Stimulated activated CD8-positive, alpha-beta memory T cell treated with anti-CD3 and anti-CD28 coated beads, Interleukin-4, amount 100 ng/mL, for 48 hours (primary cell): ENCODE results near the gene METRNL.
A peak's percentile ranks its signal among the peaks of the same experiment; 100 is the strongest.

Experiments used
- DNase-seq: peaks from one replicate; pipeline ENCODE4 v3.0.0-alpha.2; 2020

Gene METRNL

DNA sequence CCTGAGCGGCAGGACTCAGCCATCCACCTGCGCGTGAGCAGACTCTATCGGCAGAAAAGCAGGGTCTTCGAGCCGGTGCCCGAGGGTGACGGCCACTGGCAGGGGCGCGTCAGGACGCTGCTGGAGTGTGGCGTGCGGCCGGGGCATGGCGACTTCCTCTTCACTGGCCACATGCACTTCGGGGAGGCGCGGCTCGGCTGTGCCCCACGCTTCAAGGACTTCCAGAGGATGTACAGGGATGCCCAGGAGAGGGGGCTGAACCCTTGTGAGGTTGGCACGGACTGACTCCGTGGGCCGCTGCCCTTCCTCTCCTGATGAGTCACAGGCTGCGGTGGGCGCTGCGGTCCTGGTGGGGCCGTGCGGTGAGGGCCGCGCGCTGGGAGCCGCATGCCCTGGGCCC is 14.9 kb downstream of the METRNL start:
- DNase-seq: no peak

DNA sequence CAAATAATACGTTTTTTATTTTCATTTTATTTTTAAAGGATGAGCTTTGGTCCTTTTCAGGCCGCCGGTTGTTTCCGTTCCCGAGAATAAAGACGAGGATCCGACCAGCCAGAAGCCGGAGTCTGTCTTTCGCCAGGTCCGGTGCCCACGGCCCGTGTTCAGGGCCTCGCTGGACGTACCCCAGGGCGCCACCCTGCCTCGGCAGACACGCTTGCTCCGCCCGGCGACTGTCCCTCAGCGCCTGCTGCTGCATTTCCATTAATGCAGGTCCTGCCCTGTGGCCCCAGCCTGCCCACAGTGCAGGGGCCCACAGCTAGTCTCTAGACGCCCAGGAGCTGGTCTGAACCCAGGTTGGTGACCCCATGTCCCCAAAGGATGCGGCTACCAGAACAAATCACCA is 15.6 kb downstream of the METRNL start:
- DNase-seq: no peak

DNA sequence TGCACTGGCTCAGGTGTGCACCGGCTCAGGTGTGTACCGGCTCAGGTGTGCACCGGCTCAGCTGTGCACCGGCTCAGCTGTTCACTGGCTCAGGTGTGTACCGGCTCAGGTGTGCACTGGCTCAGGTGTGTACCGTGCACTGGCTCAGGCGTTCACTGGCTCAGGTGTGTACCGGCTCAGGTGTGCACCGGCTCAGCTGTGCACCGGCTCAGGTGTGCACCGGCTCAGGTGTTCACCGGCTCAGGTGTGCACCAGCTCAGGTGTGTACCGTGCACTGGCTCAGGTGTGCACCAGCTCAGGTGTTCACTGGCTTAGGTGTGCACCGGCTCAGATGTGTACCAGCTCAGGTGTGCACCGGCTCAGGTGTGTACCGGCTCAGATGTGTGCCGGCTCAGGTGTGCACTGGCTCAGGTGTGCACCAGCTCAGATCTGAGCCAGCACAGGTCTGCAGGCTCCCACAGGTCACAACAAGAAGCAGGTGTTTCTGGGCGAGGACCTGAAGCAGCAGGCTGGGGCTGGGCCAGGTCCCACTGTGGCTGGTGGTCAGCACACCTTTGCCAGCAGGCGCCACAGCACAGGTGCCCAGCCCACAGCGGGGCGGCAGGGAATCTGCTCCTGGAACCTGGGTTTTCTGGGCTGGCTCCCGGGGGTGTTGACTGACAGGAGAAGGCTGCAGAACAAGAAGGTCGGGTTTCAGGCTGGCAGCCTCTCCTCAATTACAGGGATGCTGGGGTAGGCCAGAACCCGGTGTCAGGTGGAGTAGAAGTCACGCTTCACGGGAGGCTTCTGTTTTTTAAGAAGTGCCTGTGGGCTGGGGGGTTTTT is 17.2 kb downstream of the METRNL start:
- no peak for DNase-seq

DNA sequence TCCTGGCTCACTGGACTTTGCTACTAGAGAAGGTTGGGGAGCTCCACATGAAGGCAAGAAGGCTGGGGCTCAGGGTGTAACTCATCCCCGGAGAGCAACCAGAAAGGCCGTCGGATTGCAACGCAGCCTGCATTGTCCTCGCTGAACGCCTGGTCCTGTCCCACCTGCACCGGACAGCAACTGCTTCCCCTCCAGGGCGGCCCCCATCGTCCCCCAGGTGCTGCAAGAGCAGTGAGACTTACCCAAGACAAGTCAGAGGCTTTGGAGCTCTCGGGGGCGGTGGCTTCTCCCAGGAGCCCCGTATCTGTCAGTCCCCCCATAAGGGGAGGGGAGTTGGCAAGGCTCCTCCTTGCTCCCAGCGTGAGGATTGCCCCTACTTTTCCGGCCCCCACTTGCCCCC is 18.4 kb downstream of the METRNL start:
- no peak for DNase-seq

DNA sequence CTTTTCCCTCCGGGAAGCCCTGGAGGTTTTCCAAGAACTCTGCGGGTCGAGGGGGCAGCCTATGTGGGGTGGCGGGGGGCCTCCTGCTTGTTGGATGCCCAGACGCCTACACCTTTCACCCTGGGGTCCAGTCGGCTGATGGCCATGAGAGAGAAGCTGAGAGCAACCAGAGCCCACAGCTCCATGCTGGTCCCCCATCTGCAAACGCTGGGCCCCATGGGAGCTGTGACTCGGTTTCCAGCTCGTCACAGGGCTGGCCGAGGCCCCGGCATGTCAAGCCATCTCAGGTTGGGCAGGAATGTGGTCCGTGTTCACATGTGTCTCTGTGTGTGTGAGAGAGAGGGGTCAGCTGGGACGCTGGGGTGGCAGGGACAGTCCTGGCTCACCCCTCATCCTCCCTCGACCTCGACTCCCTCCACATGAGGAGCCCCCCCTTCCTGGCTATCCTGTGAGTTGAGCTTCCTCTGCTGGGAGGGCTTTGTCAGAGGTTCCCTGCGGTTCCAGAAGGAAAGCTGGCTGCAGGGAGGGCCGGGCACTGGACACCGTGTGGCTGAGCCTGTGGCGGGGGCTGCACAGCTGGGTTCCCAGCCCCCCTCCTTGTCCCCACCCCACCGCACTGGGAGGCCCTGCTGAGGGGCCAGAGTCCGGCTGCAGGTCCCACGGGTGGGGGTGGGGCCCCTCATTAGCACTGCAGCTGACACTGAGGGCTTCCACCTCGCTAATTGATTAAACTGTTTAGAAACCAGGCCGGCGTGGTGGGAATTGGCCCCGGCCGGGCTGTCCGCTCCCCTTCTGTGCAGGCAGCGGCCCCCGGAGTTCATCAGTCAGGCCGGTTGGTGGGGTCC is 19.1 kb downstream of the METRNL start:
- no peak for DNase-seq

DNA sequence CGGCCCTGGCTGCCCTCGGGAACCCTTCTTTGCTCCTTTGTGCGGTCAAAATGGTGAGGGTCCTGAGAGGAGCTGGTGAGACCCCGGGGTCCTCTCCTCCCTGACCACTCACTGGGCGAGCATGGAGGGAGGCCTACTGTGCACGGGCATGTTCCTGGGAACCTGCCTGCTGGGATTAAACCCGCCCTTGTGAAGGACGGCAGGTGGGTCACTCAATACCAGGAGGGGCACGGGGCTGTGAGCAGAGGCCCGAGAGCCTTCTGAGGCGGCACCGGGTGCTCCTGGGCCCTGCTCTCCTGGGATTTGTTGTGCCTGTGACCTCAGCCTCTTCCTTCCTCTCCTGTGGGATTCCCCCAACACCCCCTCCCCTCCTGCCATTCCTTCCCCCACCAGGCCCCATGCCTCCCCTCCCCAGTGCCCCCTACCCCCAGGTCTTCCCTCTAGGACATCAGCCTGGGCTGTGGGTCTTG is 19.7 kb downstream of the METRNL start:
- DNase-seq: no peak

DNA sequence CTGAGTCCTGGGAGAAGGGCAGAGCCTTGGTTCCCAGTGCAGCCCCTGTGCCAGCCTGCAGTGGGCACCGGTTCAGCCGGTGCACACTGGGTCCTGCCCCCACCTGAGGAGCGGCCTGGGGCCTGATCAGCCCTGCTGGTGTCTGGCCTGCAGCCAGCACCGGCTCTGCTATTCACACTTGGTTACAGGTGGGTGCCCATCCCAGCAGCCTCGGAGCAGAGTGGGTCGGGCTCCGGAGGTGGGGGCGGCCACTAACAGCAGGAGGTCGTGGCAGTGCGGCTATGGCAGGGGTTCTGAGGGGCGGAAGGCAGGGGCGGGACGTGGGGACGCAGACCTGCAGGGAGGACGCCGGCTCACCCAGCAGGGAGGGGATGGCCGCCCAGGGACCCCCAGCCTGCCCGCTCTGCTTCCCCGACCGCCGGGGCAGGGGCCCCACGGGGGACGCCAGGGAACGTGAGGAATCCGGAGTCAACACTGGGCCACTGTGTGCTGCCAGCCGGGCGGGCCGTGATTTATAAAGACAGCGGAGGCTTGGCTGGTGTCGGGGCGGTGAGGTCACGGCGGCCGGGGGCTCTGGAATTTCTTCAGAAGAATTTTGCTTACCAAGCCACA is 20.3 kb downstream of the METRNL start:
- peak; percentile 41 for DNase-seq

DNA sequence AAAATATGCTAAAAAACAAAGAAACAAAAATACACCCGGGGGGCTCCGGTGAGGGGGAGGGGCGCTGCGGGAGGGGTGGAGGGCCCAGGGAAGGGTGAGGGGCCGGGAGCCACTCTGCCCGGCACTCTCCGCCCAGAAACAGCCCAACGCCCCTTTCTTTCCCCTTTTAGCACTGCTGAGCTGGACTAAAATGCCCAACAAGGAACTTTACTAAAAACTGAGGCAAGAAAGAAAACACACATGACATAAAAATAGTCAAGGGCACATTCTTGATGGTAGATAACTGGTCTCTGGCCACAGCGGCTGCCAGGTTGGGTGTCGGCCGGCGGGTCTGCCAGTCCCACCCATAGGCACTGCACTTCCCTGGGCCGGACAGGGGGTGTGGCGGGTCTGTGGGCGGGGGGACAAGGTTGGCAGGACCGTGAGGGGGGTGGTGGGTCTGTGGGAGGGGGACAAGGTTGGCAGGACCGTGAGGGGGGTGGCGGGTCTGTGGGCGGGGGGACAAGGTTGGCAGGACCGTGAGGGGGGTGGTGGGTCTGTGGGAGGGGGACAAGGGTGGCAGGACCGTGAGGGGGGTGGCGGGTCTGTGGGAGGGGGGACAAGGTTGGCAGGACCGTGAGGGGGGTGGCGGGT is 20.9 kb downstream of the METRNL start:
- no peak for DNase-seq

DNA sequence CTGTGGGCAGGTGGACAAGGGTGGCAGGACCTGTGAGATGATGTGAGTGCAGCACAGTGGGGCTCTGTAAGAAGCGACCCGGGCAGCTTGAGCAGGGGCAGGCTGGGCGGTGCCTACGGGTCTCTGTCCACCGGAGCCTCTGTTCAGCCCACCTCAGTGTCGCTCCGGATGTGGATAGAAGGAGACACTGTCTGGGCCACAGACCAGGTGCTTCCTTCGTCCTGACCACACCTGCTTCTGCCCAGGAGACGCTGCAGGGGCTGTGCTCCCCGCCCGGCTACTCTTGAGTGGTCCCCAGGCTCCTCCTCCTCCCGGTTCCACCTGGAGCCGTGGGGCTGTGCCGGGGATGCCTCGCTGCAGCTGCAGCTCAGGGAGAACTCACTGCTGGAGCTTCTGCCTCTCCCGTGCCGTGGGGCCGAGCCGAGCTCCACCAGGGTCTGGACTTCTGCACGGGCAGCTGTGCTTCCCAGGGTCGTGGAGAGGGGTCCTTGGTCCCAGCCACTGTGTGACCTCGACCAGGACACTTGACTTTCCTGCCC is 21.5 kb downstream of the METRNL start:
- no peak for DNase-seq

DNA sequence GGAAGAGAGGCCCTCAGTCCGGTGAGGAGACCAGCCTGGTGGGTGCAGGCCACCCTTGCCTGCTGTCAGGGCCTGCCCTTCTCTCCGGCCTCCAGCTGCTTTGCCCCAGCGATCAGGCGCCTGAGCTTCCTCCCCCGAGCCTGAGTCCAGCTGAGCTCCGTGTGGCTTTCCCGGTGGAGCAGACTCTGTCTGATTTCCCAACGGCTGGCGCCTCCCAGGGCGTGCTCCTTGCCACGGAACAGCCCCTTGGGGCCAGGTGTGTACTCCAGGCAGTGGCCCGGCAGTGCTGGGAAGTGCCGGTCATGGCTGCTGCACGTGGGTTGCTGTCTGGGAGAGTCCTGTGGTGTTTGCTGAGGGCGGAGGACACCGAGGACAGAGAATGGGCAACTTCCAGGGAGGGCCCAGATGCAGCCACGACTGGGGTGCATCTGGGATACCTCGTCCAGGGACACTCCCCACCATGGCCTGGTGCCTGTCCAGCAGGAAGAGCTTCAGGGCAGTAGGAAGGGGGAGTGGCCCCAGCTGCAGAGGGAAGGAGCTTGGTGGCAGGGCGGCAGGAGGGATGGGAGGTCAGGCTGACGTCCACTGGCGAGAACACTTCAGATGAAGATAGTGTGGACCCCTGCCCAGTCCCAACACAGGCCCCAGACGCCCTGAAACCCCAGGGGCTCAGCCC is 22.5 kb downstream of the METRNL start:
- DNase-seq: no peak

DNA sequence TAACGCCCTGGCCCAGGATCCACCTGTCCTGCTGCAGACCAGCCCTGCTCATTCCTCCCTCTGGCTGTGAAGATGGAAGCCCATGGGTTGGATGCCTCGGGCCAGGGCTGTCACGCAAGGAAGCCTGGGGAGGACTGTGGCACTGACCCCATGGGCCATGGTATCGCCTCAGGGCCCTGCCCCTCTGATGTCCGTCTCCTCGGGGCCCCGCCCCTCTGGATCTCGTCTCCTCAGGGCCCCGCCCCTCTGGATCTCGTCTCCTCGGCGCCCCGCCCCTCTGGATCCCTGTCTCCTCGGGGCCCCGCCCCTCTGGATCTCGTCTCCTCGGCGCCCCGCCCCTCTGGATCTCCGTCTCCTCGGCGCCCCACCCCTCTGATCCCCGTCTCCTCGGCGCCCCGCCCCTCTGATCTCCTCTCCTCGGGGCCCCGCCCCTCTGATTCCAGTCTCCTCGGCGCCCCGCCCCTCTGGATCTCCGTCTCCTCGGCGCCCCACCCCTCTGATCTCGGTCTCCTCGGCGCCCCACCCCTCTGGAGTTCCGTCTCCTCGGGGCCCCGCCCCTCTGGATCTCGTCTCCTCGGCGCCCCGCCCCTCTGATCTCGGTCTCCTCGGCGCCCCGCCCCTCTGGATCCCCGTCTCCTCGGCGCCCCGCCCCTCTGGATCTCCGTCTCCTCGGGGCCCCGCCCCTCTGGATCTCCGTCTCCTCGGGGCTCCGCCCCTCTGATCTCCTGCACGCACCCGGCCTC is 24.0 kb downstream of the METRNL start:
- DNase-seq: peak; percentile 73

DNA sequence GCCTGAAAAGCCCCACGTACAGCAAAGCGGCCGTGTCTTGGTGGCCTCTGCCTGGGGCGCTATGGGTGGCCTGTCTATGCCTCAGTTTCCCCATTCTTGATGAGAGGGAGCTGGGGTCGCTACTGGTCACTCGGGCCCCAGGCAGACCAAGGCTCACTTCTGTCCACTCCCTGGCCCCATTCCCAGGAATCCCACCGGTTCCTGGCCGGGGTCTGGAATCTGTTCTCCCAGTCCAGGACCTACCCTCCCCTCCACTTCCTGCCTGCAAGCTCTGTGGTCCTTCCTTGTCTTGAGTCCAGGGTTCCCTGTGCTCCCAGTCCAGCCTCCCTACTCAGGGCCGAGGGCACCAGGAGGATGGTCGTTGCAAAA is 24.5 kb downstream of the METRNL start:
- no peak for DNase-seq

DNA sequence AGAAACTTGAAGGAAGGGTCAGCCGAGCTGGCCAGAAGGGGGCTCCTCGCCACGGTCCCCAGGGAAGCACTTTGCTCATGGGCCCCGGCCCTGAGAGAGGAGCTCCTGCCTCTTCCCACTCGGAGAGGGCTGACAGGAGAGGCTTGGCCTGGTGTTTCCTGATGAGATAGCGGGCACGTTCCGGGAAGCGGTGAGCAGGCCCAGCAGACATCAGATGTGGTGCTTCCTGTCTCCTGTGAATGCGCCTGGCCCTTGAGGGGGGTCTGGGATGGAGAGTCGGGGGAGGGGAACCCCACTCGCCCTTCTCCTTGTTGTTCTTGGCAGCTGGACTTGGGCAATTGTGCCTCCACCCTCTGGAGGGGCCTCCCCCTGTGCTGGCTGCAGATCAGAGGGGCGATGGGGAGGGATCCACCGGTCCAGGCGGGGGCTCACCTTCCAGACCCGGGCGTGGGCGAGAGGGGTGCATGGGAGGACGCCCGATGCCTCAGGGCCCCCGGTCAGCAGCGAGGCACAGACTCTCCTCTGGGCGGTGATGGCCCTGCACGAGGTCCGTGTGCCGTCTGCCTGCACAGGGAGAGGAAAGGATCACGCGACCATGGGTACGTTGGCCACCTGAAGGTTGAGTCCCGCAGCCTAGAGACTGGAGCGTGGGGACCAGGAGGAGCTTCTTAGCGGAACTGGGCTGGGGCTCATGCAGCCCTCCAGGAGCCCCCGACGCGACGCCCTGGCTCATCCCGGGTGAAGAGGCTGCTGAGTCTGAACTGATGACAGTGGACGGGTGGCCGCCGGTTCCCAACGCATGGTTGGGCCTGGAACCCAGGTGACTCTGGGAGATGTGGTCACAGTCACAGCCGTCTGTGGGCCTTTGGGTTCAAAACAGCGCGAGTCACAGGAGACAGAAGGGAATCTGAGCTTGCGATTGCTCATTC is 25.4 kb downstream of the METRNL start:
- no peak for DNase-seq

DNA sequence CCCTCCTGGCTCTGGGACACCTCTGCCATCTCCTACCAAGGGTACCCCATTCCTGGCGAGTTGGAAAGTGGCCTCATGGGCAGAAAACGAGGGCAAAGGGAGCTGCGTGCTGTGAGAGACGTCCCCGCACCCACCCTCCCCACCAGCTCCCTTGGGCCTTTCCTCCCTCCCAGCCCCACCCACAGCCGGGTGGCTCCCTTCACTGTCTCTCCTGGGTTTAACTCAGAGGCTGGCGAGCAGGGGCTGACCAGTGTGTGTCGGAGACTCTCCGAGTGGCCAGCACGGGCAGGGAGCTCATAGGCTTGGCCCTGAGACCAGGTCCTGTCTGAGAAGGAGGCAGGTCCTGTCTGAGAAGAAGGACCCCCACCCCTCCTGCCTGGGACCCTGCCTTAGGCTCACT is 26.1 kb downstream of the METRNL start:
- DNase-seq: no peak

DNA sequence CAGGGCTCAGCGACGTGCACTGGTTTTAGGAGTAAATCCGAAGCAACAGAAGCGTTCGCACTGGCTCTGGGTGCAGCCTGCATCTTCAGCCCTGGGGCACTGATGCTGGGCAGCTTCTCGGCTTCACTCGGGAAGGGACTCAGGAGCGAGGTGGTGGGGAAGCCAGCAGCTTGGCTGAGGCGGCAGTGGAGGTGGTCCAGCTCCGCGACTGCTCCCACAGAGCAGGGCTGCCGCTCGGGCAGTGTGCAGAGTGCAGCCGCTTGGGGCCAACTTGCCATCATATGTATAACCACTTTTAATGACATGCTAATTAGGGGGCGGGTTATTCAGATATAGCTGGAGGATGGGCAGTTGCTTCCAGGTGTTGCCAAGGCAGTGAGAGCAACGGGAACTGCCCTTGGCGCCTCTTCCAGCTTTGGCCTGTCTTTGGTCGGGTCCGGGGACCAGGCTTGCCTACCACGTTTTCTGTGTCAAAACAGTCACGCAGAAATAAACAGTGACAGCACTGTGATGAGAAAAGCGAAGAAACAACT is 26.7 kb downstream of the METRNL start:
- DNase-seq: no peak

DNA sequence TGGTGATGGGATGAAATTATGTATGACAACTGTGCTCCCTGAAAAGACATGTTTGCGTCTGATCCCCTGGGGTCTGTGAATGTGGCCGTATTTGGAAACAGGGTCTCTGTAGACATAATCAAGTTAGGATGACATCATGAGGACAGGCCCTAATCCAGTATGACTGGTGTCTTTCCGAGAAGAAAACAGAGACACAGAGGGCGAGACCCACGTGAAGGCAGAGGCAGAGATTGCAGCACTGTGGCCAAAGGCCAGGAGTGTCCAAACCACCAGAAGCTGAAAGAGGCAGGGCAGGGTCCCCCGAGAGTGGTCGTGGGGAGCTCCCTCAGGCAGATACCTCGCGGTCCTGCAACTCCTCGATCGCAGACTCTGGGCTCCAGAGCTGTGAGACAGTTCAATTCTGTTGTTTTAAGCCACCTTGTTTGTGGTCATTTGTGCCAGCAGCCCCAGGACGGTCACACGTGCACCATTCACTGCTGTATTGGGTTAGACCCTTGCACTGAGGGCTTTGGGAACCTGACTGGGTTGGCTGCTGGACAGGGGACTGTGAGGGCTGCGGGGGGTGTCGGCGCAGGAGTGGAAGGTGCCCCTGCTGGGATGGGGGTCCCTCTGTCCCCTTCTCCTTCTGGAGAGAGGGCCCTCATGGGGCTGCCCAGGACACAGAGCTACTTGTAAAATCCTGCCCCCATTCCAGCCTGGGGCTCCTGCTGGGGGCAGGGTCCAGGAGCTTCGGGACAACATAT is 27.7 kb downstream of the METRNL start:
- no peak for DNase-seq

DNA sequence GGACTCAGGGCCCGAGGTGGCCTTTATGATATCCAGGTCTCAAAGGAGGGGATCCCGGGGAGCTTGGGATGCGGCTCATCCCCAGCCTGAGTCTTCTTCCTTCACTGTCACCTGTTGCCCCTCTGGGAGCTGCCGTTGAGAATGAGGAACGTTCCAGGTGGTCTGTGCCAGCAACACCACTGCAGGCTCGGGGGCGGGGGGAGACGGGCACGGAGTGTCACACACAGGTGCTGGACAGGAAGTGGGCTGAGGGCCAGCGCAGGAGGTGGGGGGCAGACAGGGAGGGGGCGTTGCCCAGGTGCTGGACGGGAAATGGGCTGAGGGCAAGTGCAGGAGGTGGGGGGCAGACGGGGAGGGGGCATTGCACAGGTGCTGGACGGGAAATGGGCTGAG is 28.2 kb downstream of the METRNL start:
- DNase-seq: no peak

DNA sequence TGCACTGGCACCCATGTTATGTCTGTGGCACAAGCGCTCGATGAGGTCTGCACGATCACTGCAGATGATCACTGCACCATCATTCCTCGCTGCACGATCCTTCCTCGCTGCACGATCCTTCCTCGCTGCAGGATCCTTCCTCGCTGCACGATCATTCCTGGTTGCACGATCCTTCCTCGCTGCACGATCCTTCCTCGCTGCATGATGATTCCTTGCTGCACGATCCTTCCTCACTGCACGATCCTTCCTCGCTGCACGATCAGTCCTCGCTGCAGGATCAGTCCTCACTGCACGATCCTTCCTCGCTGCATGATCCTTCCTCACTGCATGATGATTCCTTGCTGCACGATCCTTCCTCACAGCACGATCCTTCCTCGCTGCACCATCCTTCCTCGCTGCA is 29.3 kb downstream of the METRNL start:
- no peak for DNase-seq

DNA sequence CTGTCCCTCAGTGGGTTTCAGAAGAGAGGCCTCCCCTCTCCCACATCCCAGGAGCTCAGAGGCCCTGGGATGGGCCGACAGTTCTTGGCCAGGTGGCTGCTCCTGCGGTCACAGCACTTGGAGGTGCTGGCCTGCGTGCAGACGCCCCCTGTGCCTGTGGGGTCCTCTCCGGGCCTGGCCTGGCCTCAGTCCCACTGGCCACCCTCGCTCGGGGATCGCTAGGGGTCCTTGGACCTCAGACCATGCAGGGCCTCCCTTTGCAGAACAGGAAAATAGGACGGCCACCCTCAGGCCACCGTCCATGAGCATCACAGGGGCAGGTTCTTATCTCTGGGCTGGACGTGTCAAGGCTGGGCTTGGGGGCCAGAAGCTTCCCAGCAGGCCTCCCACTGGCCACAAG is 30.0 kb downstream of the METRNL start:
- DNase-seq: no peak
